ENCODE data around the gene ADA. TPM values are rescaled to one million over a fixed set of nuclear protein-coding genes. Genes with fewer than 3 reads are reported as not detected.

The ADA gene
- total and polyA plus RNA-seq, 2 of the 13 experiments (the other 11 are each of a cell fraction or from before 2014, with no cell fraction given), result 2.5 to 11.3 TPM

DNA sequence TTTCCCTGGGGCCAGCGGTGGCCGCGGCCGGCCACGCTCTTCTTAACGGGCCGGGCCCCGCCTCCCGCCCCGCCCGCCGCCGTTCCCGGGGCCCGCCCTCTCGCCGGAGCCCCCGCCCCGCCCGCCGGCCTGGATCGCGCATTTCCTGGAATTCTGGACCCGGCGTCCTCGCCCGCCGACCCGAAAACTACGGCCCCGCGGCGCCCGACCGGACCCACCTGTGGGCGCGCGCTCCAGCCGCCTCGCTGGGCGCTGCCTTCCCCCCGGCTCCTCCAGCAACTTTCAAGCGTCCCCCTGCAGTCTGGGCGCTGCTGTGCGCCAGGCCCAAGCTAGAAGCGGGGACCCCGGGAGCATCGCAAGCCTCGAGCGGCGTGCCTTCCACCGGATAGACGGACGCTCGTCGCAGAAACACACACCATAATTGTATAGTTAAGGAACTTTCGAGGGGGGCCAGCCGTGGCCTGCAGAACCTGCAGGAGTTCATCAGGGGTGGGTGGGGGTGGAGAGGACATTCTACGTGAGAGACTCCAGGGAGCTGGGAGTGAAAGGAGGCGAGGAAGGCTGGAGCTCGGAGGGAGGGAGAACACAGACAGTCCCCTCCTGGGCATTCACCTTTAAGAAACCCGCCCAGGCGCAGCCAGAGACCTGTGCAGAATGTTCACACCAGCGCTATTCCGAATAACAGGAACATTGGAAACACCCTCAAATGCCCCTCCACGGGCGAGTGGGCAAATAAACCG lies at the start of gene ADA (continued):
- TF ChIP-seq, protein P1, sequence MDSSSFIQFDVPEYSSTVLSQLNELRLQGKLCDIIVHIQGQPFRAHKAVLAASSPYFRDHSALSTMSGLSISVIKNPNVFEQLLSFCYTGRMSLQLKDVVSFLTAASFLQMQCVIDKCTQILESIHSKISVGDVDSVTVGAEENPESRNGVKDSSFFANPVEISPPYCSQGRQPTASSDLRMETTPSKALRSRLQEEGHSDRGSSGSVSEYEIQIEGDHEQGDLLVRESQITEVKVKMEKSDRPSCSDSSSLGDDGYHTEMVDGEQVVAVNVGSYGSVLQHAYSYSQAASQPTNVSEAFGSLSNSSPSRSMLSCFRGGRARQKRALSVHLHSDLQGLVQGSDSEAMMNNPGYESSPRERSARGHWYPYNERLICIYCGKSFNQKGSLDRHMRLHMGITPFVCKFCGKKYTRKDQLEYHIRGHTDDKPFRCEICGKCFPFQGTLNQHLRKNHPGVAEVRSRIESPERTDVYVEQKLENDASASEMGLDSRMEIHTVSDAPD (CRISPR knock-in tag; IDR thresholded peaks at IDR 0.05), result no peak
- TF ChIP-seq ZNF615 (CRISPR knock-in tag; IDR thresholded peaks at IDR 0.05; ENCODE audit: borderline replicate concordance) (no peak), NFIC (IDR thresholded peaks at IDR 0.05; ENCODE audit: low read length) (no peak), ZNF713 (CRISPR knock-in tag; IDR thresholded peaks at IDR 0.05) (no peak), ZSCAN31 (CRISPR knock-in tag; IDR thresholded peaks at IDR 0.05; ENCODE audit: low read depth) (peak; percentile 76; the same call in 1 of the 2 replicates), ZNF549 (CRISPR knock-in tag; IDR thresholded peaks at IDR 0.05) (no peak), KMT2A (CRISPR knock-in tag; IDR thresholded peaks at IDR 0.05) (no peak), ZBTB21 (CRISPR knock-in tag; IDR thresholded peaks at IDR 0.05) (no peak), ETV5 (CRISPR knock-in tag; IDR thresholded peaks at IDR 0.05; ENCODE audit: borderline replicate concordance) (peak; percentile 20; the same call in 1 of the 2 replicates), ZFP36 (IDR thresholded peaks at IDR 0.05; ENCODE audit: borderline replicate concordance, low read depth, low read length, partially characterized antibody) (no peak), HHEX (CRISPR knock-in tag; IDR thresholded peaks at IDR 0.05) (no peak), ZNF337 (CRISPR knock-in tag; IDR thresholded peaks at IDR 0.05; ENCODE audit: borderline replicate concordance, low read depth) (no peak), HNF4G (IDR thresholded peaks at IDR 0.05; ENCODE audit: borderline replicate concordance, low read depth, low read length) (no peak; the same call in 1 of the 2 replicates), HNF4G (CRISPR knock-in tag; IDR thresholded peaks at IDR 0.05; ENCODE audit: borderline replicate concordance, low read depth) (no peak), GTF3A (CRISPR knock-in tag; conservative IDR thresholded peaks at IDR 0.05) (no peak), ZNF773 (CRISPR knock-in tag; IDR thresholded peaks at IDR 0.05; ENCODE audit: borderline replicate concordance) (no peak)
- TF ChIP-seq, protein P2, sequence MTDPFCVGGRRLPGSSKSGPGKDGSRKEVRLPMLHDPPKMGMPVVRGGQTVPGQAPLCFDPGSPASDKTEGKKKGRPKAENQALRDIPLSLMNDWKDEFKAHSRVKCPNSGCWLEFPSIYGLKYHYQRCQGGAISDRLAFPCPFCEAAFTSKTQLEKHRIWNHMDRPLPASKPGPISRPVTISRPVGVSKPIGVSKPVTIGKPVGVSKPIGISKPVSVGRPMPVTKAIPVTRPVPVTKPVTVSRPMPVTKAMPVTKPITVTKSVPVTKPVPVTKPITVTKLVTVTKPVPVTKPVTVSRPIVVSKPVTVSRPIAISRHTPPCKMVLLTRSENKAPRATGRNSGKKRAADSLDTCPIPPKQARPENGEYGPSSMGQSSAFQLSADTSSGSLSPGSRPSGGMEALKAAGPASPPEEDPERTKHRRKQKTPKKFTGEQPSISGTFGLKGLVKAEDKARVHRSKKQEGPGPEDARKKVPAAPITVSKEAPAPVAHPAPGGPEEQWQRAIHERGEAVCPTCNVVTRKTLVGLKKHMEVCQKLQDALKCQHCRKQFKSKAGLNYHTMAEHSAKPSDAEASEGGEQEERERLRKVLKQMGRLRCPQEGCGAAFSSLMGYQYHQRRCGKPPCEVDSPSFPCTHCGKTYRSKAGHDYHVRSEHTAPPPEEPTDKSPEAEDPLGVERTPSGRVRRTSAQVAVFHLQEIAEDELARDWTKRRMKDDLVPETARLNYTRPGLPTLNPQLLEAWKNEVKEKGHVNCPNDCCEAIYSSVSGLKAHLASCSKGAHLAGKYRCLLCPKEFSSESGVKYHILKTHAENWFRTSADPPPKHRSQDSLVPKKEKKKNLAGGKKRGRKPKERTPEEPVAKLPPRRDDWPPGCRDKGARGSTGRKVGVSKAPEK (CRISPR knock-in tag; IDR thresholded peaks at IDR 0.05; ENCODE audit: borderline replicate concordance), result no peak
- TF ChIP-seq, protein P3, sequence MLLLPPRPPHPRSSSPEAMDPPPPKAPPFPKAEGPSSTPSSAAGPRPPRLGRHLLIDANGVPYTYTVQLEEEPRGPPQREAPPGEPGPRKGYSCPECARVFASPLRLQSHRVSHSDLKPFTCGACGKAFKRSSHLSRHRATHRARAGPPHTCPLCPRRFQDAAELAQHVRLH (CRISPR knock-in tag; IDR thresholded peaks at IDR 0.05; ENCODE audit: borderline replicate concordance, low read depth), result 0 out of 2 replicates have a peak, but pooled peaks have one; percentile 10
- TF ChIP-seq, protein P4, sequence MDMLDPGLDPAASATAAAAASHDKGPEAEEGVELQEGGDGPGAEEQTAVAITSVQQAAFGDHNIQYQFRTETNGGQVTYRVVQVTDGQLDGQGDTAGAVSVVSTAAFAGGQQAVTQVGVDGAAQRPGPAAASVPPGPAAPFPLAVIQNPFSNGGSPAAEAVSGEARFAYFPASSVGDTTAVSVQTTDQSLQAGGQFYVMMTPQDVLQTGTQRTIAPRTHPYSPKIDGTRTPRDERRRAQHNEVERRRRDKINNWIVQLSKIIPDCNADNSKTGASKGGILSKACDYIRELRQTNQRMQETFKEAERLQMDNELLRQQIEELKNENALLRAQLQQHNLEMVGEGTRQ (IDR thresholded peaks at IDR 0.05; ENCODE audit: low read depth, low read length), result no peak
- TF ChIP-seq, protein P4 (CRISPR knock-in tag; IDR thresholded peaks at IDR 0.05; ENCODE audit: borderline replicate concordance), result no peak
- TF ChIP-seq, protein P5, sequence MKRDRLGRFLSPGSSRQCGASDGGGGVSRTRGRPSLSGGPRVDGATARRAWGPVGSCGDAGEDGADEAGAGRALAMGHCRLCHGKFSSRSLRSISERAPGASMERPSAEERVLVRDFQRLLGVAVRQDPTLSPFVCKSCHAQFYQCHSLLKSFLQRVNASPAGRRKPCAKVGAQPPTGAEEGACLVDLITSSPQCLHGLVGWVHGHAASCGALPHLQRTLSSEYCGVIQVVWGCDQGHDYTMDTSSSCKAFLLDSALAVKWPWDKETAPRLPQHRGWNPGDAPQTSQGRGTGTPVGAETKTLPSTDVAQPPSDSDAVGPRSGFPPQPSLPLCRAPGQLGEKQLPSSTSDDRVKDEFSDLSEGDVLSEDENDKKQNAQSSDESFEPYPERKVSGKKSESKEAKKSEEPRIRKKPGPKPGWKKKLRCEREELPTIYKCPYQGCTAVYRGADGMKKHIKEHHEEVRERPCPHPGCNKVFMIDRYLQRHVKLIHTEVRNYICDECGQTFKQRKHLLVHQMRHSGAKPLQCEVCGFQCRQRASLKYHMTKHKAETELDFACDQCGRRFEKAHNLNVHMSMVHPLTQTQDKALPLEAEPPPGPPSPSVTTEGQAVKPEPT (CRISPR knock-in tag; IDR thresholded peaks at IDR 0.05; ENCODE audit: low read depth), result peak; percentile 41; the same call in 1 of the 2 replicates

Data from HepG2 (cell line).